OCI-LY3 (cell line): ENCODE data around the gene BCOR.

ENCODE experiments used
- H2AFZ ChIP-seq: fragments of 200-600, 300-600 bp; shearing (Covaris generic); 2 replicates; pipeline ENCODE4 v1.6.0; 2014; ENCODE audit warnings: antibody characterized with exemption, low read depth, low read length
- H3K27ac ChIP-seq: fragments of 200-600, 300-600 bp; sonication (generic); 2 replicates; pipeline ENCODE4 v1.5.1; 2014; ENCODE audit warnings: mild to moderate bottlenecking, low read length, moderate library complexity, mixed read lengths
- H3K27me3 ChIP-seq: fragments of 200-600, 300-600 bp; sonication (generic); 2 replicates; pipeline ENCODE4 v1.6.1; 2014; ENCODE audit warnings: low read depth, low read length, mixed read lengths
- H3K36me3 ChIP-seq: fragments of 200-600, 300-600 bp; sonication (generic); replicated peaks from 2 replicates; pipeline ENCODE3; 2014; ENCODE audit warnings: low read depth, low read length, mixed read lengths
- H3K4me1 ChIP-seq: fragments of 300-600, 200-600 bp; sonication (generic); 2 replicates; pipeline ENCODE4 v1.6.1; 2014; ENCODE audit warnings: low read length, mixed read lengths
- H3K4me2 ChIP-seq: fragments of 200-600, 300-600 bp; sonication (generic); 2 replicates; pipeline ENCODE4 v1.6.1; 2014; ENCODE audit warnings: low read length, mixed read lengths
- H3K4me3 ChIP-seq: fragments of 300-600, 200-600 bp; sonication (generic); 2 replicates; pipeline ENCODE4 v1.5.1; 2014; ENCODE audit warnings: antibody characterized with exemption, mild to moderate bottlenecking, low read length, moderate library complexity
- H3K79me2 ChIP-seq: fragments of 300-600, 200-600 bp; shearing (Covaris generic); 2 replicates; pipeline ENCODE4 v1.6.1; 2014; ENCODE audit warnings: mild to moderate bottlenecking, low read length, mixed read lengths
- H3K9ac ChIP-seq: fragments of 300-600, 200-600 bp; shearing (Covaris generic); 2 replicates; pipeline ENCODE4 v1.6.0; 2014; ENCODE audit warnings: mild to moderate bottlenecking, low read length, moderate library complexity
- H3K9me3 ChIP-seq: fragments of 200-600, 300-600 bp; shearing (Covaris generic); 2 replicates; pipeline ENCODE4 v1.6.1; 2014; ENCODE audit warnings: low read length, mixed read lengths; ENCODE audit not compliant: insufficient read depth
- H4K20me1 ChIP-seq: fragments of 200-600, 300-600 bp; sonication (generic); 2 replicates; pipeline ENCODE4 v1.6.1; 2016; ENCODE audit warnings: low read length, mixed read lengths; ENCODE audit not compliant: insufficient read depth
- EZH2phosphoT487 ChIP-seq: fragments of 200-600 bp; shearing (Covaris generic); IDR thresholded peaks from 2 replicates; pipeline ENCODE4 v1.6.1; 2018; ENCODE audit warnings: antibody characterized with exemption, mixed run types, low read depth
- TF ChIP-seq, protein P1 (sequence below): fragments of 200-600, 300-600 bp; sonication (generic); IDR thresholded peaks from 2 replicates; pipeline ENCODE4 v1.5.1; 2014; ENCODE audit warnings: antibody characterized with exemption, low read length, low read depth

The BCOR gene

DNA sequence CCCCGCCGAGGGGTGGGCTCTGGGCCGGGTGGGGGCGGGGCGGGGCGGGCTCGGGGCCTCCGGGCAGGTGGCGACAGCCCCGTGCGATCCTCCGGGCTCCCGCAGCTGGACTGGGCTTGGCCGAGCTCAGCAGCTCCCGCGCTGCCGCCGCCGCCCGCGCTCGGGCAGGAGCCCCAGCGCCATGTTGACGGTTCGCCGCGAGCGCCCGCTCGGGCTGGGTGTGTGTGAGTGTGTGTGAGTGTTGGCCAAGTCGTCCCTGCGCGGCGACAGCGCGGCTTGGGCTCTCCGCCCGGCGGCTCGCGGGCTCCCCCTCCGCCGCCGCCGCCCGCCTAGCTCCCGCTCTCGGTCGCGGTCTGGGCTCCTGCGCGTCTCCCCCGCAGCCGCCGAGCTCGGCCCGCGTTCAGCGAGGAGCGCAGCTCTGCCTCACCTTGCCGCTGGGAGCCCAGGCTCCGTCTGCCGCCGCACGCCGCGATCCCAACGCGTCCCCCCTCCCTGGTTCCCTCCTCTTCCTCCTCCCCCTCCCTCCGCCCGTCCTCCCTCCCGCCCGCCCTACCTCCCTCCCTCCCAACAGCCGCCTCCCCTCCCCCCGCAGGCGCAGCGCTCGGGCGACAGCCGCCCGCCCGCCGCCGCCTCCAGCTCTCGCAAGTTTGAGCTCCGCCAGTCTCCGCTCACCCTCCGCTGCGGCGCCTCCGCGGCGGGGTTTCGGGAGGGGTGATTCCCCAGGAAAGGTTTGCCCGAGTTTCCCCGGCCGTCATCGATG is at the start of gene BCOR:
BCOR (minus strand) TSS at position 455 of the 760 bp plus-strand sequence. CDS start 20,029 bp downstream, outside the sequence.
- TF ChIP-seq, protein P1, sequence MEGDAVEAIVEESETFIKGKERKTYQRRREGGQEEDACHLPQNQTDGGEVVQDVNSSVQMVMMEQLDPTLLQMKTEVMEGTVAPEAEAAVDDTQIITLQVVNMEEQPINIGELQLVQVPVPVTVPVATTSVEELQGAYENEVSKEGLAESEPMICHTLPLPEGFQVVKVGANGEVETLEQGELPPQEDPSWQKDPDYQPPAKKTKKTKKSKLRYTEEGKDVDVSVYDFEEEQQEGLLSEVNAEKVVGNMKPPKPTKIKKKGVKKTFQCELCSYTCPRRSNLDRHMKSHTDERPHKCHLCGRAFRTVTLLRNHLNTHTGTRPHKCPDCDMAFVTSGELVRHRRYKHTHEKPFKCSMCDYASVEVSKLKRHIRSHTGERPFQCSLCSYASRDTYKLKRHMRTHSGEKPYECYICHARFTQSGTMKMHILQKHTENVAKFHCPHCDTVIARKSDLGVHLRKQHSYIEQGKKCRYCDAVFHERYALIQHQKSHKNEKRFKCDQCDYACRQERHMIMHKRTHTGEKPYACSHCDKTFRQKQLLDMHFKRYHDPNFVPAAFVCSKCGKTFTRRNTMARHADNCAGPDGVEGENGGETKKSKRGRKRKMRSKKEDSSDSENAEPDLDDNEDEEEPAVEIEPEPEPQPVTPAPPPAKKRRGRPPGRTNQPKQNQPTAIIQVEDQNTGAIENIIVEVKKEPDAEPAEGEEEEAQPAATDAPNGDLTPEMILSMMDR = no peak
- TF ChIP-seq EZH2phosphoT487 = no peak
- Histone ChIP-seq H4K20me1 (peaks cover 32% of the 10 kb centered on the region), H3K36me3 (peaks cover 9% of the 10 kb centered on the region), H3K27me3 (no peaks in the 10 kb centered on the region), H3K9me3 (no peaks in the 10 kb centered on the region), H3K4me1 (peaks cover 33% of the 10 kb centered on the region), H3K27ac (peak within 1 kb of the TSS; percentile 96), H3K79me2 (peaks cover 45% of the 10 kb centered on the region), H2AFZ (no peak within 1 kb of the TSS), H3K4me3 (peak within 1 kb of the TSS; percentile 95), H3K9ac (peak within 1 kb of the TSS; percentile 89), H3K4me2 (peak within 1 kb of the TSS; percentile 95)

DNA sequence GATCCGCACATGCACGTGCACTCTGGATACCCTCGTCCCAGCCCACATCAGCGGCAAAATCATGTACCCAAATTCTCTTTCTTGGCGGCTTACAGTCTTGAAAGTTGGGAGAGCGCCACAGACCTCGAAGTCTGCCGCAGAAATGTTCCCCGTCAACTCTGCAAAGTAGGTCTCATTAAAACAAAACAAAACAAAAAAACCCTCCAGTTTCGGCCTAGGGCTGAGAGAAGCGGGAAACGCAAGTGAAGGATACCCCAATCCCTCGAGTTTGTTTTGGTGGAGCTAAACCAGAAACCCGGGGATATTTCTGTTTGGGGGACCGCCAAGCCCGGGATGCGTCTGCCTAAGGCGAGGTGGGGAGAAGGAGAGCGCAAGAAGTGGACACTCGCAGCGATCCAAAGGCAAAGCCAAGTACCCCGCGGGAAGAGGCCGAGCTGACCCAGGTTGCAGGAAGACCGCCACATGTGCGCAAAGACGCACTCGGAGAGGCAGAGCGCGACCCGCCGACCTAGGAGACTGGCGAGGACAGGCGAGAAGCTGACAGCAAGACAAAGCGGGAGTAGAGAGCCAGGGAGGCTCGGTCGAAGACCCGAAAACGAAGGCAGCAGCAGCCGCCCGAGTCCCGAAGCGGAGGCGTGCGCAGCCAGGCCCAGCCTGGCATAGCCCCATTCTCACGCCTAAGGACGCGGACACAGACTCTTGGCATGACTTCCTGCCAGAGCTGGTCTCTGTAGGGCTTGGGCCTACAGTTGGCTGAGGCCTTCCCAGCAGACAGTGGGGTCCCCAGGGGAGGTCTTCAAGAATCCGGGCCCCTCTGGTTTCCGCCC is 49.6 kb upstream of the BCOR start:
- Histone ChIP-seq H3K4me3 (no peak overlapping the region), H3K4me2 (no peak overlapping the region), H3K4me1 (peaks cover 14% of the 10 kb centered on the region), H2AFZ (no peak overlapping the region), H3K79me2 (no peaks in the 10 kb centered on the region), H3K27me3 (no peaks in the 10 kb centered on the region), H3K36me3 (no peaks in the 10 kb centered on the region), H4K20me1 (no peaks in the 10 kb centered on the region), H3K27ac (no peak overlapping the region), H3K9me3 (no peaks in the 10 kb centered on the region), H3K9ac (no peak overlapping the region)
- no peak for TF ChIP-seq EZH2phosphoT487
- TF ChIP-seq, protein P1 = no peak

DNA sequence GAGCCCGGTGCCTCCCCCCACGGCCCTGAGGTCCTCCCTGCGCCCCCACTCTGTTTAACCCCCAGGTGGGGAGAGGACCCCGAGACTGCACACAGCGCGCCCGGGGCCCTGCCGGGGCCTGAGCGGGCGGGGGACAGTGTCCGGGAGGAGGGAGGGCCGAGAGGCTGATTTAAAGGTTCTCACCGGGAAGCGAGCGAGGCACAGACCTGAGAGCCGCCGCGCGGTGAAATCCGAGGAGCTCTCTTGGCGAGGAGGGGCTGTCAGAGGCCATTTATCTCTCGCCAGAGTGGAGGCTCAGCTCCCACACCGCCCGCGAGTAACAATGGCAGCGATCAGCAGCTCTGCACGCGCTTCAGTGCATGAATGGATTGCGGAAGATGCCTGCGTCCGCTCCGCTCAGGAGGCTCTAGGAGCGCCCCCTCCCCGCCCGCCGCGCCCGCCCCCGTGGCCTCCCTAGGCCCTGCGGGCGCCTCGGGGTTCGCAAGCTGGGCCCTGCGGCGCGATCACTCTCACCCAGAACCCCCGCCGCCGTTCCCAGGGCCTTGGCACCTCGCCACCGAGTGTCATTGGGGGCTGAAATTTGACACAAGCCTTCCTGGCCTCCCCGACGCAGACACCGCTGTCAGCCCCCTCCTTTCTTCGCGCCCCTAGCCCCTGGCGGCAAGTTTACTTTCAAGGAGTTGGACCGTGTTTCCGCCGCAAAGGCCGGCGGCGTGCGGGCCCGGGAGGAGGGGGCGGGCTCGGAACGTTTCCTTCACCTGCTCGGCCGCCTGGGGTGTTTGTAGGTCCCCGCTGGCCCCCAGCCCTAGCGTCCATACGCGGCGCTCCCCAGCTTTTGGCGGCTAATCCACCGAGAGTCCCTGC is 48.7 kb upstream of the BCOR start:
- H3K27me3 ChIP-seq = no peaks in the 10 kb centered on the region

More for the DNA sequence above, 48.7 kb upstream of the BCOR start:
- TF ChIP-seq, protein P1 = no peak
- no peak for TF ChIP-seq EZH2phosphoT487
- H3K4me2 ChIP-seq = no peak overlapping the region
- no peak overlapping the region for H3K4me3 ChIP-seq
- H3K79me2 ChIP-seq = no peaks in the 10 kb centered on the region
- H3K4me1 ChIP-seq = peaks cover 15% of the 10 kb centered on the region
- no peaks in the 10 kb centered on the region for H3K9me3 ChIP-seq
- H3K9ac ChIP-seq = no peak overlapping the region
- no peak overlapping the region for H3K27ac ChIP-seq
- no peak overlapping the region for H2AFZ ChIP-seq
- no peaks in the 10 kb centered on the region for H4K20me1 ChIP-seq
- no peaks in the 10 kb centered on the region for H3K36me3 ChIP-seq
